HG02588 (cell line): ENCODE data around the gene ZNF773.

Experiments used
- ATAC-seq: cut with Tn5 transposase; IDR thresholded peaks from one replicate; pipeline ENCODE4 v1.9.1; 2021; ENCODE audit warnings: mild to moderate bottlenecking, moderate library complexity; ENCODE audit not compliant: unreplicated experiment

ZNF773 gene

GRCh38 chr19:57557659-57558058 is 57.9 kb downstream of the ZNF773 start:
- no peak for ATAC-seq
